Middle frontal gyrus (tissue), 1 donor: ENCODE data around the gene CCM2.

Source experiments
- DNase-seq: peaks from one replicate; pipeline ENCODE4 v3.0.0-alpha.2; 2015; ENCODE audit warnings: low spot score; ENCODE audit errors: extremely low spot score

Gene CCM2

DNA sequence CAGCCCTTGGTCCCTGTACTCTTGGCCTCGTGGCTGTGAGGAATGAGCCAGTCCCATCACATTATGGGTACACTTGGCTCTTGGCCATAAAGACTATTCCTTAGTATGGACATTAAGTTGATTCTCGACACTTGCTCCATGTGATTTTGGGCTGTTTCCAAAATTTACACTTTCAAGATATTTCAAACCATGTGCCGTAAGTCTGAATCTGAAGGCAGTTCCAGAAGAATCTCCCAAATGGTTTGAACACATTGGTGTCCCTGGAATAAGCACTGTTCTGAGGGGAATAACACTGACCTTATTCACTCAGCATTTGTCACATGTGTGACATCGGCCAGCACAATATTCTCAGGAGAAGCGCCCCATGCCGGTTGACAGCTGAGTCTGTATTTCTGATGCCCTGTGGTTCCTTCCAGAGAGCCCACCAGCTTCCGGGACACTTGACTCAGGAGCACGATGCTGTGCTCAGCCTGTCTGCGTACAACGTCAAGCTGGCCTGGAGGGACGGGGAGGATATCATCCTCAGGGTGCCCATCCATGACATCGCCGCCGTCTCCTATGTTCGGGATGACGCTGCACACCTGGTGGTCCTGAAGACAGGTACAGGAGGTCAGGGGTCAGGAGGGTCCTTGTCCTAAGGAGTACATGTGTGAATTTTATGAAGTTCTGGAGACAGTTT lies 64.2 kb downstream of the CCM2 start:
- no peak for DNase-seq

DNA sequence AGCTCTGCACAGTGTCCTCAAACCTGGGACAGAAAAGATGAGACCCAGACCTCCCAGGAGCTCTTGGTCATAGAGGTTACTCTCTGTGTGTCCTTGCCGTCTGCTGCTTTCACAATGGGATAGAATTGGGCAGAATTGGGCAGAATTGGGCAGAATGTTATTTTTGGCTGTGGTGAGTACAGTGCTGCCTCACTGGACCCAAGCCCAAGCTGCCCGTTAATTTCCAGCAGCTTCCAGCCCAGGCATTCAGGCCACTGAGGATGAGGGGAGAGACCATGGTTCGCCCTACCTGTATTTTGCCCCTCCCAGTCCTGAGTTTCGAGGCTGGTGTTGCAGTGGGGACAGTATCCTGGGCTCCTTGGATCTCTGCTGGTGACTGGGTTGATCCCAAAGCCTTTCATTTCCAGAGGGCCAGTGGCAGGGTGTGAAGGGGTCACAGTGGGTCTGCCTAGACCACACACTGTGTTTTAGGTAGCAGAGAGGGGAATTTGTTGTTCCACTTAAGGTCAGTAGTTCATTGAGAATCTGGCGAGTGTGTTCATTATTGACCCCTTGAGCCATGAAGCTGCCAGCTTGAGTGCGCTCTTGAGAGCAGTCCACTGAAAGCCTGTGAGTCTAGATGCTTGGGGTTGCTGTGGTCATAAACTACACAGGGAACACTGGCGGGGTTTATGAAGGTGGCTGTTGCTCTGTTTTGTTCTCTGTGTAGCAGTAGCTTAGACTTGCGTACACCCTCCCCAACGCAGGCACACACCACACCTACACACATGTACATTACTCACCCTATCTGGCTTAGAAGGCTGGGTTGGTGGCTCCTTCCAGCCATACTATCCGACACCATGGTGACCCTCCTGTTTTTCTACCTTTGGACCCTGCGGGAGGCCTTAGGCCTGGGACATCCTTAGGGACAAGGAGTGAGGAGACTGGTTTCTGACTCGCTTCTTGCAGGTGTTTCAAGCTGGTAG lies 65.3 kb downstream of the CCM2 start:
- DNase-seq: no peak

DNA sequence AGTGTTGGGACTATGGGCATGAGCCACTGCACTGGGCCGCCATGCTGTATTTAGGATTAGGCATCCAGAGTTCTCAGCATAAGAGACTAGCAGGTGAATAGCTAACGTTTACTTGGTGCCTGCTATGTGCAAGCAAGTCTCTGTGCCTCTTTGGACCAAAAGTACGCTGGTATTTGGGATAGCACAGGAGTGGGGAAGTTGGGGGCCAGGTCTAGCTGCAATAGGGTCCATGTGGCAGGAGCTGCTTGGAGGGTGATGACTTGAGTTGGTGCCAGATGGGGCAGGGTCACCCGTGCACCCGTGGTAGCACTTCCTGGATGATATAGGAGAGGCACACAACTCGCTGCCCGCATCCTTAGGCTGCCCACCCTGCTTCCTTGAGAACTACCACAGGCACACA lies 66.4 kb downstream of the CCM2 start:
- no peak for DNase-seq

DNA sequence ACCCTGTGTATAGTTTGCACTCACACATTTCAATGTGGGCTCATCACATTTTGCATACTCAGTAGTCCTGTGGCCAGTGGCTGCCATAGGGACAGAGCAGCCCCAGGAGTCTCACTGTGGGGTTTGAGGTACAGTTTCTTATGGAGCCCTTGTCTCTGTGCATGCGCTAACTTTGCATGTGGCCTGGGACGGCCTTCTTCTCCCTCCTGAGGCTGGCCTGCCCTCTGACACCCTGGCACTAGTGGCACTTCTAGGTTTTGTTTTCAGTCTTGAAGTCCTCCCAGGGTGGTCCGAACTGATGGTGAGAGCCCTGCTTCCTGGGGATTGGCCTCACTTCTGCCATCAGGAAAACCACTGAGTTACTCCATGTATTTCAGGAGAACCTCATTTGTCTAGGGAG lies 67.6 kb downstream of the CCM2 start:
- no peak for DNase-seq

DNA sequence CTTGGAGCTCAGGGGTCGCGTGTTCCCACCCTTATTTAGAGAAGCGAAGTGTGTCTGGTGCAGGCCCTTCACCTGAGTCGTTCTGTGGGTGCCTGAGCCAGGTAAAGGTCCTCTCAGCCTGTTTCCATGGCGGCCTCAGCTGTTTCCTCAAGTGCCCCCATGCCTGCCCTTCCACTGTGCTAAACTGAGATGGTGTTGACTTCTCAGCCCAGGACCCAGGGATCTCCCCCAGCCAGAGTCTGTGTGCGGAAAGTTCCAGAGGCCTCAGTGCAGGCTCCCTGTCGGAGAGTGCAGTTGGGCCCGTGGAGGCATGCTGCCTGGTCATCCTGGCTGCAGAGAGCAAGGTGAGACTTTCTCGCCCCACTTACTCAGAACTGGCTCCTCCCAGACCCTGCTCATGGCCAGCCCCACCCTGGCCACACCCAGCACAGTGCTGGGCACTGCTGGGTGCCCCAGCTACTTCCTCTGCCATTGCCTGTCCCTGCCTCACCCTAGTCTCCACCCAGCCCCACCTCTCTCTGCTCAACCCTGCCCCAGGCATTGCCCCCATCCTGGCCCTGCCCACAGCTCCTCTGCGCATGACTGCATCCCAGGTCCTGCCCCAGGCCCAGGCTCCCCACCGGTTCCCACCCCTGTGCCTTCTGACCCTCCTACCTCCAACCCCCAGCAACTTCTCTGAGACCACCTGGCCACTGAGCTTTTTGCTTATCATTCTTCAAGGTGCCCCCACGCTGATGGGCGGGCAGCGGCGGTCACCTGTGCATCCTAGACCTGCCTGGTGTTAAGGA lies 68.4 kb downstream of the CCM2 start:
- DNase-seq: no peak

DNA sequence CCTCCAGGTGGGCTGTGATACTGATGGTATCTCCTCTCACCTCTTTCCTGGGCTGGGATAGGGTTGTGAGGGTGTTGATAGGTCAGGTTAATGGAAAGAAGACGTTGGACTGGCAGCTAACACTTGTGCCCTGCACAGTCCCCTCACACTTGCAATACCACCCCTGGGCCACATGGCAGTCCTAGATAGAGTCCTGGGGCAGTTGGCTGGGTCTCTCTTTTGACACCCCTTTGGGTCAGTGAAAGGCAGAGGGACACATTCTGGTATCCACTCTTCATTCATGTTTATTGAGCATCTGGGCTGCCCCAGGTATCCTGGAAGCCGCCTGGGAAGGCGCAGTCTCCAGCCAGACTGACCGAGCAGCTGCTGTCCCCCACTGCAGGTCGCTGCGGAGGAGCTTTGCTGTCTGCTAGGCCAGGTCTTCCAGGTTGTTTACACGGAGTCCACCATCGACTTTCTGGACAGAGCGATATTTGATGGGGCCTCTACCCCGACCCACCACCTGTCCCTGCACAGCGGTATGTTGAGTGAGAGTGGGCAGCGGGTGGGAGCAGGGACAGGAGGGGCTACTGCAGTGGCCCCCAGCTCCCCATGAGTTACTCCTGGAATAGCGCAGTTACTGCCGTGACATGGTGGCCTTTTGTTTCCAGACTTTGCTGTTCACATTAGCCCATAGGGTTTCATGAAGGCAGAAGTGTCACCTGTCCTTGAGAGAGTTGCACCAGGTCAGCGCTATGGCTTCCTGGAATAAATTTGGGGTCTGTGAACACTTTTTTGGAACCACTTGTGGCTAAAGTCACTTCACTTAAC lies 69.6 kb downstream of the CCM2 start:
- DNase-seq: no peak

DNA sequence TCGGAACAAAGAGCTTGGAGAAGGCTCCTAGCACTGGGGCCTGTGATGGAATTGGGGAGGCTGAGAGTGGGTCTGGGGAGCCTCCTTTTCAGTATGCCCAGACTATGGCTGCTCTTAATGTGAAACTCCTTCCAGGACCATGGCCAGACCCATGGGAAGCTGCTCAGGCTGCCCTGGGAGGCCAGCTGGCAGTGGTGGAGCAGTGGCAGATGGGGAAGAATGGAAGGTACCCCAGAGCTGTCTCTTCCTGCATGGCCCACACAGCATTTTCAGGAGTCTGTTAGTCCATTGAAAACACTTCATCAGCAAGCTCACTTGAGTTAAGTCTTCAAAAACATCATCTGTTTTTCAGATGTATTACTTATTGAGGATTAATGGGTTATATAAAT lies 70.2 kb downstream of the CCM2 start:
- DNase-seq: no peak

DNA sequence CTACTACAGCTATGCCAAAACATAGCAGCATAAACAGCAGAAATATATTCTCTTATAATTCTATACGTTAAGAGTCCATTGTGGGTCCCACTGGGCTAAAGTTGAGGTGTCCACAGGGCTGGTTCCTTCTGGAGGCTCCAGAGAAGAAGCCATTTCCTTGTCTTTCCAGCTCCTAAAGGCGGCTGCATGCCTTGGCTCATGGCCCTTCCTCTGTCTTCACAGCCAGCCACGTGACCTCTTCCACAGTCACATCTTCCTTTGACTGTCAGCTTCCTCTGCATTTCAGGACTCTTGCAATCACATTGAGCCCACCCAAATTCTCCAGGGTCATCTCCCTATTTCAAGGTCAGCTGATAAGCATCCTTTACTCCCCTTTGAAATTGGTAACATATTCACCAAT lies 71.5 kb downstream of the CCM2 start:
- DNase-seq: no peak

DNA sequence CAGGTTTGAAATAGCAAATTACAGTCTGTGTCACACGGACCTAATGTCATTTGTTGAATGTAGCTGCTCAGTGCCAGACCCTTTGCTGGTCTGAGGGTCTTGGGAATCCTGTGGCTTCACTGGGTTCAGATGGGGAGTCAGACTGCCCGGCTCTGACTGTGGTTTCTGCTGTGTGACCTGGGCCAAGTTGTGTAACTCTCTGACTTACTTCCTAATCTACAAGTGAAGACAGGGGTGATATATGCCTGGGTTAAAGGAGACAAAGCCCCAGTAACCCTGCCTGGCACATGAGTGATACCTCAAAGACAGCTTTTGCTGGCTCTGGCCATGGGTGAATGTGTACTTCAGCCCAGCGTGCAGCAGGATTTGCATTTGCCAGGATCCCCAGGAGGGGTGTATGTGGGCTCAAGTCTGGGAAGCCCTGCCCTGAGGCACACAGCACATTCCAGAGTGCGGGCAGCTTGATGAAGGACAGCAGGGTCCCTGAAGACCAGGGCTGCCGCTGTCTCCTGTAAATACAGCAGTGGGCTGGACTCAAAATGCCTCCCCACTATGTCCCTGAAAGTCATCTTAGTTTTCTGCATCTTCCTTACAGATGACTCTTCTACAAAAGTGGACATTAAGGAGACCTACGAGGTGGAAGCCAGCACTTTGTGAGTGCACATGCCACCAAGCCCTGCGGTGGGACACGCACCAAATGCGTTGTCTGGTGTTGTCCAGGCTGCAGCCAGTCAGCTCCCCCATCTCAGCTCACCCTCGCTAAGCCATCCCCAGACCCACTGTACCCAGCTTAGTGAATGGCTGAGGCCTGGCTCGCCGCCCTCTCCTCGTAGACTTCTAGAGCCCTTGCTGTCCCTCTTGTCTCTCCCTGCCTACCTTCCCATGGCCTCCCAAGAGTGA lies 72.4 kb downstream of the CCM2 start:
- DNase-seq: no peak

DNA sequence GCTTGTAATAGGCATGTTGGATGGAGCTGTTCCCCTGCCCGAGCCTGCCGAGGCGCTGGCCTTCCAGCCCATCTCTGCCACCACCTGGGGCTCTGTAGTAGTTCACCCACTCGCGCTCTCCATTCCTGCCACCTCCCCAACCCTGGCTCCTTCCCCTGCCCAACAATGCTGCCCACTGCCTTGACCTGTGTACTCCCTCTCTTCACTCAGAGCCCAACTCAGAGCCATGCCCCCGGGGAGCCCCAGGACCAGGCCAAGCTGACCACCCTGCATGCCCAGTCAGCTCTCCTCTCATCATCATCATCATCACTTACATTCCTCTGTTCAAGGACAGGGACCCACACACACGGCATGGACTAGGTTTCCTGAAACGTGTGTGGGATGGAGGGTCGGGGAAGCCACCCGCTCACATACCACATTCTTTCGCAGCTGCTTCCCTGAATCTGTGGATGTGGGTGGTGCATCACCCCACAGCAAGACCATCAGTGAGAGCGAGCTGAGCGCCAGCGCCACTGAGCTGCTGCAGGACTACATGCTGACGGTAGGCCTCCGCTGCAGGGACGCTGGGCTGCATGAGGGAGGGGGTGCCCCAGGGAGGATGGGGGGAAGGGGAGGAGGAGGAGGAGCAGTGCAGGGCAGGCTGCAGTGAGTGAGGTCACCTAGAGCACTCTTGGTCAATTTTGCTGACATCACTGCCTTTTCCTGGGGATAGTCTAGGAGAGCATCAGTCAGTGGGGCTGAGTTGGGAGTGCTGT lies 73.2 kb downstream of the CCM2 start:
- no peak for DNase-seq

DNA sequence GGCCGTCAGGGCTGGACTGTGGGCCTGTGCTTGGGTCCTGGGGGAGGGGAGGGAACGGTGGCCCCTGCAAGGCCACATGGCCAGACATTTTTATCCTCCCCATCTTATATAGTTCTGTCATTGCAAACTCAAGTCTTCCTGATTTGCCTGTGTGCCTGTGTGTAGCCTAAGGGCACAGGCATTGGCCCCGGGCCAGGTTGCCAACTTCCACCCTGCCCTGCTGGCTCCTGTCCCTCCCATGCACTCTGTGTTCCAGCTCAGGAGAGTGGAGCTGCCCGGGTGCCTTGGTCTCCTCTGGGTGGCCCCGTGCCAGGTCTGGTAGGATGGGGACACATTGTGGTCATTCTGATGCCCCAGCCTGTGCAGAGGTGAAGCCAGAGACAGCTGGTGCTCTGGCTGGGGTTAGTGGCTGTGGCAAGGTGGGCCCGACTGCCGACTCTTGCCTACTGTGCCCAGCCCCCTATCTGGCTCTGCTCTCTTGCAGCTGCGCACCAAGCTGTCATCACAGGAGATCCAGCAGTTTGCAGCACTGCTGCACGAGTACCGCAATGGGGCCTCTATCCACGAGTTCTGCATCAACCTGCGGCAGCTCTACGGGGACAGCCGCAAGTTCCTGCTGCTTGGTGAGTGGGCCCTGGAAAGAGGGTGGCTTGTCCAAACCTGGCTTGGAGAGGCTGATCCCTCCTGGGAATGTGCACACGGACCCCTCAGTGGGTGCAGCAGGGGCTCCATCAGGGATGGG lies 74.0 kb downstream of the CCM2 start:
- DNase-seq: no peak

DNA sequence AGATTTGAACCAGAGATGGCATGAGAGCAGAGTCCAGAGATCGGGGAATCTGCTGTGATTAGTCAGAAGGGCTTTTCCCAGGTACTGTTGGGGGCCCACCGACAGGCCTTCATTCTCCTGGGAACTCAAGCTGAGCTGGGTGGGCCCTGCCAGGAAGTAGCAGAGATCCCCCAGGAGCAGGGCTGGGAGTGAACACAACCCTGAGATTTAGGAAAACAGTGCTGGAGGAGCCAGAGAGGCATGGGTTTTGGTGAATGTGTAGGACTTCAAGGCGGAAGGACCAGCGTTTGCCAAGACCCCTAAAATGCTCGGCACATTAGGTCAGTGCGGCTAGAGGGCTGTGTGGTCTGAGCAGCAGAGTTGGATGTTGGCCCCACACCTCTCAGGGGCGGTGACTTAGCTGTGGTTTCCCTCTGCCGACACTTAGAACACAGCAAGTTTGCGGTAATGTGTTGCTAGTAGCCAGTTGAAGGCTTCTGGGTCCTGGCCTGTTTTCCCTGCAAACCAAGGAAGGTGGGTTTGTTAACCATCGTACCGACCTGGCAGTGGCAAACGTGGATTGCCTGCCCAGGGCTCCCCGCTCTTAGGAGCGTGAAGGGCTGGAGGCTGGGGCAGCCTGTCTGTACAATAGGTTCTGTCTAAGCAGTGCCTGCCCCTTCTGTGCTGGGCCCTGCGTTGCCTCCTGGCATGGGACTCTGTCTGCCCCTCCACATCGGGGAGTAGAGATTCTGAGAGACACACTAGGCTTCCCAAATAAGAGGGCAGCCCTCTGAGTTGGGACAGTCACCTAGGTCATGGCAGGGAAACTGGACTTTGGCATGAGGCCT lies 74.7 kb downstream of the CCM2 start:
- no peak for DNase-seq

DNA sequence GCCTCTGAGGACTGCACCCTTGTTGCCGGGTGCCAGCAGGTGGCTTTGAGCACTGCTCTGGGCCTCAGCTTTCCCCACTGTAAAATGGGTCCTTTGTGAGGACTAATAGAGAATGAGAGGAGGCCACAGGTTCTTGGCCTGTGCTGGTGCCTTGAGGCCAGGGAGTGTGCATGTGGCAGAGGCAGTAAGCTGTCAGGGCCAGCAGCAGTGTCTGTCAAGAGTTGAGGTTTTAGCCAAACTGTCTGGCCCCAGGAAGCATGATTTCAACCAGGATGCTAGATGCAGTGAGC lies 75.3 kb downstream of the CCM2 start:
- DNase-seq: no peak

DNA sequence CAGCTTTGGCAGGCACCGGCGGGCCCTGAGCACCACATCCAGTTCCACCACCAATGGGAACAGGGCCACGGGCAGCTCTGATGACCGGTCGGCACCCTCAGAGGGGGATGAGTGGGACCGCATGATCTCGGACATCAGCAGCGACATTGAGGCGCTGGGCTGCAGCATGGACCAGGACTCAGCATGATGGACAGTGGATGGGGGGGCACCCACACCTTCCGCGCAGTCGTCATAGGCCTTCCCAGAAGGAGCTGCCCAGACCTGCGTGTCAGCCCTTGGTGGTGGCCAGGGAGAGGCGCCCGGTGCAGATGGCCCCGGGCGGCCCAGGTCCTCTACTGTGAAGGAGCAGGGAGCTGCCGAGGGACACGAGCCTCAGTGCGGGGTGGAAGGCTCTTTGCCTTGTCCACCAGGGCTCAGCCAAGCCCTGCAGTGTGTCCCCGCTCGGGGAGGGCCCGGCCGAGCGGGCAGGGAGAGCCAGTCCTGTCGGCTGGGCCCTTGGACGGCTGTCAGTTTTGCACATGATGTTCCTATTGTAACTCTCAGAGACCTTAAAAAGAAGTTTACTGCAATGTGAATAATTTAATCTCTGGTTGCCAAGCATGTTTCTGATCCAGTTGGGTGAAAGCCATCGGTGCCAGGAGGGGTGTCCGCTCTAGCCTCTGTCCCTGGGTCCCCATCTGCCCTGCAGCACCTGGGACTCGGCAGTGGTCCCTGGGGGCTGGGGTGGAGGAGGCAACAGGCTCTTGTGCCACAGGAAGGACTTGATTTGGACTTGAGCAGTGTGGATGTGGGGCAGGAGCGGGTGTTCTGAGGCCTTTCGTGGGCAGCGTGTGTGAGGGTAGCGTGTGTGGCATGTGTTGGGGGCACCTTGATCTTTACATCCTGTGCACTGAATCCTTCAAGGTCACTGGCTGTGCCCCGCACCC lies 76.1 kb downstream of the CCM2 start:
- DNase-seq: no peak

DNA sequence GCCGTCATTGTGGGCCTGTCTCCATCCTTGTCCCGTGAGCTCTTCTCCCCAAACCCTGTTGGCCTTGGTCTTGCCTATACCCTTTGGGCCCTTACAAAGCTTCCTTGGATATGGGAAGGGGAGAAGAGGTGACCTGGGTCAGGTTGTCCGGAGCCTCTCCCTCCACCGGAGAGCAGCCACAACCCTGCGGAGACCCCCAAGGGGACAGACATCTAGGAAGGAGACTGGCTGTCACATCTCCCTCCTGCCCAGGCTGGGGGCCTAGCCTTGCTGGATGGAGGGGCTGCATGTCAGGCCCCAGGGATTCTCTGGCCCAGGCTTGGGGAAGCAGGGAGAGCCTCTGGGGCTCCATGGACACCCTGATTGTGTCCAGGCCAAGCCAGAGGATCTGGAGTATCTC lies 76.9 kb downstream of the CCM2 start:
- no peak for DNase-seq

DNA sequence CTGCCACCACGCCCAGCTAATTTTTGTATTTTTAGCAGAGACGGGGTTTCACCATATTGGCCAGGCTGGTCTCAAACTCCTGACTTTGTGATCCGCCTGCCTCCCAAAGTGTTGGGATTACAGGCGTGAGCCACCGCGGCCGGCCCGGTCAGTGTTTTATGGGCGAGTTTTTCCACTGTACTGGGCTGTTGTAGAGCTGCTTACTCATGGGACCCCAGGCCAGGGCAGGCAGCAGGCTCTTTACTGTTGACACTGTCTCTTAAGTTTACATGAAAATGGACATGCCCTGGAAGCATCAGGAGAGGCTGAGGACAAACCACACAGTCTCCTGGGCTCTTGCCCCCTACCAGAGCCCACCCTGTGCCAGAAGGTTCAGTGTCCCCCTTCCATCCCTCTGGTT lies 77.6 kb downstream of the CCM2 start:
- DNase-seq: no peak

DNA sequence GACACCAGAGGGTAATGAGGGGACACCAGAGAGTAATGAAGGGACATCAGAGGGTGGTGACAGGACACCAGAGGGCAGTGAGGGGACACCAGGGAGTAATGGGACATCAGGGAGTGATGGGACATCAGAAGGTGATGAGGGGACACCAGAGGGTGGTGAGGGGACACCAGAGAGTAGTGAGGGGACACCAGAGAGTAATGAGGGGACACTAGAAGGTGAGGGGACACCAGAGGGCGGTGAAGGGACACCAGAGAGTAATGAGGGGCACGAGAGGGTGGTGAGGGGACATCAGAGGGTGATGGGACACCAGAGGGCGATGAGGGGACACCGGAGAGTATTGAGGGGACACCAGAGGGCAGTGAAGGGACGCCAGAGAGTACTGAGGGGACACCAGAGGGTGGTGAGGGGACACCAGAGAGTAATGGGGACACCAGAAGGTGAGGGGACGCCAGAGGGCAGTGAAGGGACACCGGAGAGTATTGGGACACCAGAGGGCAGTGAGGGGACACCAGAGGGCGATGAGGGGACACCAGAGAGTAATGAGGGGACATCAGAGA lies 78.2 kb downstream of the CCM2 start:
- DNase-seq: no peak
